Measurements from ENCODE around the gene NBL1. TPM values are rescaled to one million over a fixed set of nuclear protein-coding genes. Genes with fewer than 3 reads are reported as not detected.

NBL1 gene
- total RNA-seq, 1 donor from 2014 or later: 66.4 TPM

DNA sequence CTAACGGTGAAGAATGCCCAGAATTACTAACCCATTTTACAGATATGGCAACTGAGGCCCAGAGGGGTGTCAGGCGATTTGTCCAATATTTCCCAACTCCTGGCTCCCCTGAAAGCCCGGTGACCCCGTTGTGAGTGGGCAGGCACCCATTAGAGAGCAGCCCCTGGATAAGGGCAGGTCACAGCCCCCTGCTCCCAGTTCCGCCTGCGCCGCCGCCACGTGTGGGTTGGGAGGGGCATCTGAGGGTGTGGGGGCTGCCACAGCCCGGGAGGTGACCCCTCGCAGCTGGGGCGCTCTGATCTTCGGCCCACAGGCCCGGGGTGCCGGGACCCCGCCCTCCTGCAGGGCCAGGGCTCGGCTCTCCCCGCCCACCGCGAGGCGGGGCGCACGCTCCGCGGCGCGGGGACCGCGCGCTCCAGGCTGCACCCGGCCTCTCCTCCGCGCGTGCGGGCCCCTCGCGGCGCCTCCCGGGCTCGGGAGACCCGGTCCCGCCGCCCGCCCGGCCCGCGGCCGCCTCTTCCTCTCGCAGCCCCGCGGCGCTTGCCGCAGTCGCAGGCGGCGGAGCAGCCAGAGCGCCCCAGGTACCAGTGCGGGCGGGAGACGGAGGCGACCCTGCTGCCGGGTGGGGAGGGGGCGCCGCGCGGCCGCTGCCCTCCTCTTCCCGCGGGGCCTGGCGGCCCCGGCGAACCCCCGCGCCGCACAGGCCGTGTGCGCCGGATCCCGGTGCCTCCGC, 20.5 kb downstream of the NBL1 start, which contains the start of gene HTR6:
Gene HTR6 (plus strand): TSS at position 423 of the 733 bp plus-strand sequence. CDS start 879 bp downstream, outside the sequence.
- no peak for DNase-seq (ENCODE audit: extremely low read depth, low read depth, low spot score)

DNA sequence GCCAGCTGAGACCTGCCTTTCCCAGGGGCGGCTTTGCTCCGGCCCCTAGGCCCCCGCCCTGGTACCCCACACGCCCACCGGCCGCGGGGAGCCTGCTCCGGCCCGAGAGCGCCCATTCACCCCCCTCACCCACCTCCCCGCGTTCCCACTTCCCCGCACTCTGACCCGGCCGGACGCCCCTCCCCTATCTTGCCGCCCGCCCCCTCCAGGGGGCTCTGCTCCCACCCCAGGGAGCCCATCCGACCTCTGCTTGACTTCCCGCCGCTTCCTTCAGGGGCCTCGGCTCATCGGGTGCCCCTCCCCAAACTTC, 21.0 kb downstream of the NBL1 start:
- DNase-seq (ENCODE audit: extremely low read depth, low read depth, low spot score): no peak

DNA sequence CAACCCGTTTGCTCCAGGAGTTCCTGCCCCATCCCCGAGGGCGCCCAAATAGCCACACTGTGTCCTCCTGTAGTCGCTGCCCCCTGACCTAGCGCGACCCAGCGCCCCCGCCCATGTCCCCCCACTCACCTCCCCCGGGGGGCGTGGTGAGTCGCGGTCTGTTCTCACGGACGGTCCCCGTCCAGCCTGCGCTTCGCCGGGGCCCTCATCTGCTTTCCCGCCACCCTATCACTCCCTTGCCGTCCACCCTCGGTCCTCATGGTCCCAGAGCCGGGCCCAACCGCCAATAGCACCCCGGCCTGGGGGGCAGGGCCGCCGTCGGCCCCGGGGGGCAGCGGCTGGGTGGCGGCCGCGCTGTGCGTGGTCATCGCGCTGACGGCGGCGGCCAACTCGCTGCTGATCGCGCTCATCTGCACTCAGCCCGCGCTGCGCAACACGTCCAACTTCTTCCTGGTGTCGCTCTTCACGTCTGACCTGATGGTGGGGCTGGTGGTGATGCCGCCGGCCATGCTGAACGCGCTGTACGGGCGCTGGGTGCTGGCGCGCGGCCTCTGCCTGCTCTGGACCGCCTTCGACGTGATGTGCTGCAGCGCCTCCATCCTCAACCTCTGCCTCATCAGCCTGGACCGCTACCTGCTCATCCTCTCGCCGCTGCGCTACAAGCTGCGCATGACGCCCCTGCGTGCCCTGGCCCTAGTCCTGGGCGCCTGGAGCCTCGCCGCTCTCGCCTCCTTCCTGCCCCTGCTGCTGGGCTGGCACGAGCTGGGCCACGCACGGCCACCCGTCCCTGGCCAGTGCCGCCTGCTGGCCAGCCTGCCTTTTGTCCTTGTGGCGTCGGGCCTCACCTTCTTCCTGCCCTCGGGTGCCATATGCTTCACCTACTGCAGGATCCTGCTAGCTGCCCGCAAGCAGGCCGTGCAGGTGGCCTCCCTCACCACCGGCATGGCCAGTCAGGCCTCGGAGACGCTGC, 21.7 kb downstream of the NBL1 start:
- DNase-seq (ENCODE audit: extremely low read depth, low read depth, low spot score): no peak

DNA sequence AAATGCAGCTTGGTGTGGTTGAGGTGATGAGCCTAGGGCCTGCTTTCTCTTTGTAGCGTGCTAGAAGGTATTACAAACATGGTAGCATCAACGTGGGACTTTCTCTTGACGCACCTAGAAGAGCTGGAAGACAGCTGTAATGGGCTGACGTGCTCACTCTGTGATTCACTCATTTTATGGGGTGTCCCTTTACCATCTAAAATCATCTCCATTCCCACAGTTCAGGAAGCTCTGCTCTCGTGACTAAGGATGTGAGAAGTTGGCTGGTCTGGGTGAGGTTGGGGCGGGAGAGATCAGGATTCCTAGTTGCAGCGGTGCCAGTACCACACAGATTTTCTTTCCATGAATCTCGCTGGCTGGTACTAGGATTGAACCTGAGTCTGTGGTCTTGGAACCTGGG, 24.8 kb downstream of the NBL1 start:
- DNase-seq (ENCODE audit: extremely low read depth, low read depth, low spot score): no peak

DNA sequence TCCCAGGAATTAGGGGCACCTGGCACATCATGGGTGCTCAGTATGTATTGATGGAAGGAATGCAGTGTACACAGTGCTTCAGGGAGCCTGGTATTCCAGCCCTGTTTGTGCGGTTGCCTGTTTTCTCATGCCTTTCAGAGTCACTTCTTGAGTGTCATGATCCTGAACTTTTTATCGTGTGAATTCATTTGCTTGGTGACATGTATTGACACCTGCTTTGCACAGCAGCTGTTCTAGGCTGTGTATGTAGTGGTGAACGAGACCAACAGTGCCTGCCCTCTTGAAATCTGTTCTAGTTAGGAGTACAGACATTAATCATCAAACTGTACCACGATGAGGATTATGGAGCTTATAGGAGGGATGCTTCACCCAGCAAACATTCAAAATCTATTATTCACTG, 26.7 kb downstream of the NBL1 start:
- no peak for DNase-seq (ENCODE audit: extremely low read depth, low read depth, low spot score)

DNA sequence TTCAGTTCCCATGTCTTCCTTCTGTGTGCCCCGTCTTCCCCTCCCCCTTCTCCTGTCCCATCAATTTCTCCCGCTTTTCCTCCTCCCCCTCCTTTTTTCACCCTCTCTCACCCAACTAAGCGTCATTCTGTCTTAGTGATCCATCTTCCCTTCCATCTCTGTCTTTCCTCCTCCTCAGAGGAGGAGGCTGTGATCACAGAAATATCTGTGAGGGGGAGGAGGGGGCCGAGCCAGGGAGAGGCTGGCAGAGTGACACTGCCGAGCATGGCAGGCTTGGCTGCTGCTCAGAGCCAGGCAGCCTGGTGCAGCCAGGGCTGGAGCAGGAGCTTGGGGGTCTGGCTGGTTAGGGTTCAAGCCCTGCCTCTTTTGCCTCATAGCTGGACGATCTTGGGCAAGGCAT, 28.1 kb downstream of the NBL1 start:
- no peak for DNase-seq (ENCODE audit: extremely low read depth, low read depth, low spot score)

DNA sequence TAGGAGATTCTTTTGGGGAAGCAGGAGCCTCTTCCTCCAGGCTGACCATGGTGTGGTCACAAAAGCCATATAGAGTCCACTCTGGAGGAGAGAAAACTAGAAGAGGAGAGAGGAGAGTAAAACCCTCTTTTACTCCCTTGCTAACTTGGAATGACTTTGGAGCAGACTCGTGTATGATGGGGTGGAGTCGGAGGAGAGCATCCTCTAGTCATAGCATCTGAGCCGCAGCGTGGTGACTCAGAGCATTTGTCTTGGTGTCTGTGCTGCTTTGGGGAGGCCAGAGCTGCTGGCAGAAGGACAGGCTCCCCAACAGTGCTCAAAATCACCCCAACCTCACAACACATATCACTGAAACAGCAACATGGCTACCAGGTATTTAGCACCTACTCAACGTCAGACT, 31.7 kb downstream of the NBL1 start:
- no peak for DNase-seq (ENCODE audit: extremely low read depth, low read depth, low spot score)

DNA sequence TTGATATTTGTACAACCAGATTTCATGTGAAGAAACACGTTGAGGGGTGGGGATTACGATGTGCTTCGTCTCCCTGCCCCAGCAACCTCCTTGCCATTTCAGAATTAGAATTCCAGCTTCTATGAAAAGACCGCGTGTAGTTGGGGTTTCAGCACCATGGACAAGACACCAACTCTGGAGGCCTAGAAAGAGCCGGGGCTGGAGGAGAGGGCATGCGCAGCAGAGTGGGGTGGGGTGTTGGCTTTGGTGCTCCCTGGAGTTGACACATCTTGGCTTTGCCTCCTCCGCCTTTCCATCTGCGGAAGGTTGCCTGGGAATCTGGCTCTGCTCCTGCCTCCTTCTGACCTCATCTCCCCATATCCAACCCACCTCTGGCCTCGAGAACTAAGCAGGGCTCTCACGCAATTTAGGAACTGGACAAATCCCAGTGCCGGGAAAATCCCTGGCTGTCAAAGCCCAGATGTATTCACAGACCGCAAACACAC, 32.4 kb downstream of the NBL1 start:
- DNase-seq (ENCODE audit: extremely low read depth, low read depth, low spot score): no peak

DNA sequence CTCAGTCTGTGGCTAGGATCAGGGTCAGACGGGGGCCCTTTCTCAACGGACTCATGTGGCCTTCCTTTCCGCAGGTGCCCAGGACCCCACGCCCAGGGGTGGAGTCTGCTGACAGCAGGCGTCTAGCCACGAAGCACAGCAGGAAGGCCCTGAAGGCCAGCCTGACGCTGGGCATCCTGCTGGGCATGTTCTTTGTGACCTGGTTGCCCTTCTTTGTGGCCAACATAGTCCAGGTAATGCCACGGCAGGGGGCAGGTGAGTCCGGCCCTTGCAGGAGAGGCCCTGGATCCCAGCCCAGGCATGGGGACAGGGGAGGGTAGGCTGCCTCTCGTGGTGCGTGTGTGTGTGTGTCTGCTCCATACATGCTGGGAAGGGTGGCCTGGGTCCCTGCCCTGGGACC, 34.4 kb downstream of the NBL1 start:
- no peak for DNase-seq (ENCODE audit: extremely low read depth, low read depth, low spot score)

DNA sequence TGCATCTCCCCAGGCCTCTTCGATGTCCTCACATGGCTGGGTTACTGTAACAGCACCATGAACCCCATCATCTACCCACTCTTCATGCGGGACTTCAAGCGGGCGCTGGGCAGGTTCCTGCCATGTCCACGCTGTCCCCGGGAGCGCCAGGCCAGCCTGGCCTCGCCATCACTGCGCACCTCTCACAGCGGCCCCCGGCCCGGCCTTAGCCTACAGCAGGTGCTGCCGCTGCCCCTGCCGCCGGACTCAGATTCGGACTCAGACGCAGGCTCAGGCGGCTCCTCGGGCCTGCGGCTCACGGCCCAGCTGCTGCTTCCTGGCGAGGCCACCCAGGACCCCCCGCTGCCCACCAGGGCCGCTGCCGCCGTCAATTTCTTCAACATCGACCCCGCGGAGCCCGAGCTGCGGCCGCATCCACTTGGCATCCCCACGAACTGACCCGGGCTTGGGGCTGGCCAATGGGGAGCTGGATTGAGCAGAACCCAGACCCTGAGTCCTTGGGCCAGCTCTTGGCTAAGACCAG, 34.9 kb downstream of the NBL1 start:
- no peak for DNase-seq (ENCODE audit: extremely low read depth, low read depth, low spot score)

DNA sequence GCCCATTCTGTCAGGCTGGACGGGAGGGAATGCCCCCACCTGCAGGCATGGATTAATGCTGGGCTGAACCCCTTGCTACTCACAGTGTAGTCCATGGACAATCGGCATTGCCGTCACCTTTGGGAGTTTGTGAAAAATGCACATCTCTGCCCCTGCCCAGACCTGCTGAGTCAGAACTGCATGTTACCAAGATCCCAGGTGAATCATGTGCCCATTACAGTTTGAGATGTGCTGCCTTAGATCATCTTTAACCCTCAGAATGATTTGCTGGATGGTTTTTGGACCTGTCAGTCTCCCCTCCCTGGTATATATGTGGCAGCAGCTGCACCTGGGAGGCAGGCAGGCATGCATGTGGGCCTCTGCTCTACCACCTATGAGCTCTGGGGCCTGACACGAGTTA, 35.6 kb downstream of the NBL1 start:
- DNase-seq (ENCODE audit: extremely low read depth, low read depth, low spot score): no peak

DNA sequence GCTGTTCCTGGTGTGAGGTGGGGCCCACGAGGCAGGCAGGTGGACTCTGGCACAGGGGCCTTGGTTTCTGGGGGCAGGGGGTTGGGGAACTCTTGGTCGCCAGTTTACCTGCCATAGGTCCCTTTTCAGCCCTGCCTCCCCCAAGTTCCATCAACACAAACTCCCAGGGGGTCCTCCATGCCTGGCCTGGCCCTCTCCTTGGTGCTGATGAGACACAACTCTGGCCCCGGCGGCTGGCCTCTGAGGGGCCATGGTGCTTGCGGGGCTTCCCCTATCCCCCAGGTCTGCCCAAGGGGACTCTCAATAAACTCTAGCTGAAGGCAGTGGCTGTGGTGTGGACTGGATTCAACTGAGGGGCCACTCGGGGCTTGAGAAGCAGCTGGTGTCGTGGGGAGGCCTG, 36.5 kb downstream of the NBL1 start:
- DNase-seq (ENCODE audit: extremely low read depth, low read depth, low spot score): no peak

DNA sequence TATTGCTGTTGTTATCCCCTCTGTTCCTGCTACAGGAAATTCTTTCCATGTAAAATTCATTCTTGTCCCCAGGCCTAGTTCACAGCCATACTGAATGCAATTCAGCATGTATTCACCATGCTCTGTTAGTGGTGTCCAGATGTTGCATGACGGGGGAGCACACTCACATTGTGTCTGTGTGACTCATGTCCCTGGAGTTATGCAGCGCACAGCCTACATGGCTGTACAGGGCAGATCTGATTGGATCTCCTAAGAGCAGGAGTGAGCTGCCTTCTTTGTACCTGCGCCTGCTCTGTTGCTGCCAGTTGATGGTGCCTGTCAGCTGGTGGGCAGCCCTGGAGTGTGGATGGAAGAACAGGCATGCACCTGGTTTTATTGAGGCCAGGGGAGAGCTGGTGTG, 38.1 kb downstream of the NBL1 start:
- DNase-seq (ENCODE audit: extremely low read depth, low read depth, low spot score): no peak

DNA sequence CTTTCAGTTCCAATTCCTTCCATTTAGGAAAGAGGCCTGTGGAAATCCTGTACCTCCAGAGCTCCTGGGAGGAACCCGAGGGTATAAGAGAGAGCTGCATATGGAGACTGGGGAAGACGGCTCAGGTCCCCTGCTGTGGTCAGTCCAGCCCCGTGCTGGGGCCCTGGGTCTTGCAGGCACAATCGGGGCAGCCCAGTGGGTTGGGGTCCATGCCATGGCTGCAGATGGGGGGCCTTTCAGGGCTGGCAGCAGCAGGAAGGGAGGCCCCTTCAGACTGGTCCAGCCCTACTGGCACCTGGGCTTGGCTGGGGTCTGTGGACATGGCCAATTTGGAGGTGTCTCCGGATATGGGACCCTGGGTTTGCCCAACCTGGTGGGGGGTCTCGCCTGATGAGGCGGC, 38.8 kb downstream of the NBL1 start:
- no peak for DNase-seq (ENCODE audit: extremely low read depth, low read depth, low spot score)

DNA sequence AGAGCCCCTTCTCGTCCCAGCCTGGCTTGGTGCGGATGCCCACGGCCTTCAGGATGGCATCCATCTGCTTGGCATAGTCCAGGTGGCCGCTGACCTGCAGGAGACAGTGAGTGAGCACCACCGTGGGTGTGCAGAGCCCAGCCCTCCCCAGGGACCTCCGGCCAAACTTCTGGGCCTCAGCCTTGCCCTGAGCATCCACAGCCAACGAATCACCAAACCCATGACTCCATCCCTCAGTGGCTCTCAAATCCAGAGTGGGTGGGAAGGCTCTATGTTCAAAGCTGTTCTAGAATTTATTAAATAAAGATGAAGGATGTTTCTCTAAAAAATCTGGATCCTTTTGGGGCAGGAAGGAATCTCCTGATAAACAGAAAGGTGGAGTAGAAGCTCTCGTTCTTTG, 39.2 kb downstream of the NBL1 start:
- no peak for DNase-seq (ENCODE audit: extremely low read depth, low read depth, low spot score)

DNA sequence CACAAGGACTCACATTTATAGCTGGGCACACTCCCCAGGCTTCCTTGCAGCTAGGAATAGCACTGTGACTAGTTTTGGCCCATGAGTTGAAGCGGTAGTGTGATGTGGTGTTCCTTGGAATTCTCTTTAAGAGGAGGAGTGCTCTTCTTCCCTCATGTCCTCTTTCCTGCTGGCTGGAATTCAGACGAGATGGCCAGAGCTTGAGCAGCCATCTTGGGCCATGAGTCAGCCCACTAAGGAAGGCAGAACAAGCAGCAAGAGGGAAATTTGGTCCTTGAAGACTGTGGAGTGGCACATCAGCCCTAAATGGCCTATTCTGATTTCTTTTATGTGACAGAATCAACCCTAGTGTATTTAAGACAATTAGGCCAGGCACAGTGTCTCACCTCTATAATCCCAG, 40.6 kb downstream of the NBL1 start:
- DNase-seq (ENCODE audit: extremely low read depth, low read depth, low spot score): no peak

DNA sequence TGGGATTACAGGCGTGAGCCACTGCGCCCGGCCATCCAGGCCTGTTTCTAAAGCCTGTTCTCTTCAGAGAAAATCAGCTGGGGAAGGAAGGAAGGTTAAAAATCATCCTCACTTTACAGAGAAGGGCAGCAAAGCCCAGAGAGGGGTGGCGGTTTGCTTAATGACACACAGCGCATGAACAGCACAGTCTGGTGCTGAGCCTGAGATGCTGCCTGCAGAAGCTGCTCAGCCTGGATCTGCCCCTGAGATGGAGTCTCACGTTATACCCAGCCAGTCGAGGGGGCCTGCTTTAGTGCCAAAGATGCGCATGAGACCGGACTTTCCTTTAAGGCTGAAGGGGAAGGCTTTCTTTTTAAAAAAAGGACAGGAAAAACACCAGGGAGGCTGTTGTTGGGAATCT, 41.9 kb downstream of the NBL1 start:
- DNase-seq (ENCODE audit: extremely low read depth, low read depth, low spot score): no peak

DNA sequence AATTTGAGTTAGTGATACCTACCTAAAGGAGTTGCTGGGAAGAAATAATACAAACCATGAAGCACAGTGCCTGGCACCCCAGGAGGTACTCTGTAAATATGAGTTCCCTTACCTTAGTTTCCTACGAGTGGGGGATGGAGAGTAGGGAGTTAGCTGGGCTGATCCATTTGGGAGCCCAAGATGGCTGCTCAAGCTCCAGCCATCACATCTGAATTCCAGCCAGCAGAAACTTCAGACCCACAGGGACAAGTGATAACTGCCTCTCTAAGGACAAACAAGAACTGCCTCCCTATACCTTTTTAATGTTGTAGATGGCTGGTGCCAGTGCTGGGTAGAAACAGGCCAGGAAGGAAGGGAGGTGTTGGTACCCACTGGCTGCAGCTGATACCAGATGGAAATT, 43.3 kb downstream of the NBL1 start:
- no peak for DNase-seq (ENCODE audit: extremely low read depth, low read depth, low spot score)

DNA sequence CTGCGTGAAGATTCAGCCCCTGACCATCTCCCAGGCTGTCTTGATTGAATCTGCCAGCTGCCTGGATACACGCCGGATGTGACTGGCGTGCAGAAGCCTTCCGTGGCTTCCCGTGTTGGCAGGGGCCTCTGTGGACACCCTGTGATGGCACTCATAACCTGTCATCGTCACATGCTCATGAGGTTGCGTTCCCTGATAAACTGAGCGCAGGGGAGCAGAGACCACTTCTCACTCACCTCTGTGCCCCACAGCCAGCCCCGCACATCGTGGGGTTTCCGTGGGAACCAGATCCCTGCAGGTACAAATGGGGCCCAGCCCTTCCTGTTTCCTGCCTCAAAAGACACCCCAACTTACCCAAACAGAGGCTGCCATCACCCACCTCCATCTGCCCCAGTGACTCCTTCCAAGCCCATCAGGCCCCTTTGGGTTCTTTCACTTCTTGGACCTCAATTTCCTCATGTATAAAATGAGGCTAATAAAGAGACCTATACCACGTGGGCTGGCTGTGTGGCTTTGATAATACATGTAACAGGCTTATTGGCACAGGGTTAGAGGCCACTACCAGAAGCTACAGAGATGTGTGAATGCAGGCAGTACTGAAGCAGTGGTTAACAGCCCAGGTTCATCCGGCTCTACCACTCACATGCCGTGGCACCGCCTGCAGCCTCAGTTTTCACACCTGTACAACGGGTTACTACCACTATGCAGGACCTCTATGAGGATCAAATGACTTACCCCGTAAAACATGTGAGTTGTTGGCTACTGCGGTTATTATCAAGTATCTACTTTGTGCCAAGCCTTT, 44.1 kb downstream of the NBL1 start:
- DNase-seq (ENCODE audit: extremely low read depth, low read depth, low spot score): no peak

DNA sequence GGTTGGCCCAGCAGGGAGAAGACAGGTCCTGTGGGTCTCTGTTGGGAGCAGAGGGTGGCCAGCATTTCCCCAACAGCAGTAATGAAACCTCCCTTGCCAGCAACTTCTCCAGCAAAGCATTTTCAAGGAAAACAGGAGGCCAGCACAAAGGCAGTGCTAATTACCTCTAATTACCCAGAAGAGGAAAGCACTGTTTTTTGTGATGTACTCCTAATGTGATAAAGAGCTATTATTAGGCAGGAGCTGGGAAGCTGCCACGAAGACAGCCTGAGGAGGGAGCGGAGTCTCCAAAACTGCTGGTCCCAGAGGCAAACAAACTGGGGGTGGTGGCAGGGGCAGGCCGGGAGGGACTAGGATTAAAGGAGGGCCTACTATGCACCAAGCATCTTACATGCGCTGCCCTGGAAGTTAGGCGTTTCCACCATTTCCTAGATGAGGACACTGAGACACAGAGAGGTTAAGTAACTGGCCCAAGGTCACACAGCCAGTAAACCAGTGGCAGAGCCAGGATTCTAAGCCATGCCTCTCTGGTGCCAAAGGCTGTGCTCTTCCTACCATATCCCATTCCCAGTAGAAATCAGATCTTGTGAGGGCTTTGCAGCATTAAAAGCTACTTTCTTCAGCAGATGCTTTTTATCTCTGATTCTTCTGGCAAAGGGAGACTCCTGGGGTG, 45.1 kb downstream of the NBL1 start:
- no peak for DNase-seq (ENCODE audit: extremely low read depth, low read depth, low spot score)

Measured in glomerular endothelial cell (primary cell).